GM12878 (cell line): ENCODE data around the gene ERAL1. TPM values are rescaled to one million over a fixed set of nuclear protein-coding genes. Genes with fewer than 3 reads are reported as not detected.
A peak's percentile ranks its signal among the peaks of the same experiment; 100 is the strongest.

Experiments
- ATAC-seq: fragments of 200-7000 bp; cut with Tn5 transposase; 3 replicates; pipeline ENCODE4 v1.9.1; 2020; ENCODE audit warnings: mild to moderate bottlenecking, moderate library complexity
- BruUV-seq: library from RNA; stranded (reverse); fragments of 400-500 nt; replicated peaks from 2 replicates; lab custom pipeline; 2021; lab: Mats Ljungman, UMichigan
- CTCF ChIA-PET: fragments of 300-600 bp; sonication (Branson Sonifier 250); formaldehyde crosslinking; extraction: SDS; loops from one replicate; lab custom pipeline; 2021; ENCODE audit warnings: inconsistent platforms; lab: Yijun Ruan, JAX
- POLR2A ChIA-PET: fragments of 350-600 bp; formaldehyde crosslinking; extraction: SDS; loops from one replicate; lab custom pipeline; 2021; ENCODE audit warnings: inconsistent platforms; lab: Charles Lee
- RAD21 ChIA-PET: fragments of 300-600 bp; sonication (Branson Sonifier 250); formaldehyde crosslinking; loops from one replicate; lab custom pipeline; 2023; ENCODE audit warnings: antibody characterized with exemption; ENCODE audit not compliant: unreplicated experiment; lab: Charles Lee
- SMC1A ChIA-PET: fragments of 300-600 bp; sonication (Branson Sonifier 250); formaldehyde crosslinking; loops from one replicate; lab custom pipeline; 2023; ENCODE audit not compliant: unreplicated experiment, uncharacterized antibody; lab: Charles Lee
- DNase-seq: peaks from one replicate; pipeline ENCODE4 v3.0.0-alpha.2; 2011; ENCODE audit warnings: low read depth, low spot score
- FAIRE-seq: peaks from 3 replicates; lab custom pipeline; 2011; peaks lifted over from hg19 to GRCh38; lab: Jason Lieb, UNC
- H2AFZ ChIP-seq: 2 replicates; pipeline ENCODE4 v1.6.0; 2011; ENCODE audit warnings: low read depth, low read length, control low read depth; ENCODE audit not compliant: control insufficient read depth
- H3K27ac ChIP-seq: 2 replicates; pipeline ENCODE4 v1.5.1; 2011; ENCODE audit warnings: control low read depth; ENCODE audit not compliant: control insufficient read depth, insufficient read depth
- H3K27me3 ChIP-seq, 2 experiments: replicated peaks in 1 of 2; 2 replicates each; pipeline versions ENCODE4 v1.6.0 to v1.6.1; 2011; ENCODE audit warnings: low read length in 1 of 2; ENCODE audit not compliant: control insufficient read depth in 2 of 2, insufficient read depth in 2 of 2
- H3K36me3 ChIP-seq, 2 experiments: 2 replicates each; pipeline ENCODE4 v1.5.1; 2011; ENCODE audit warnings: low read length in 1 of 2; ENCODE audit not compliant: control insufficient read depth in 2 of 2, insufficient read depth in 2 of 2
- H3K4me1 ChIP-seq: 2 replicates; pipeline ENCODE4 v1.6.1; 2011; ENCODE audit warnings: mild to moderate bottlenecking, low read length, moderate library complexity, mixed read lengths; ENCODE audit not compliant: control insufficient read depth, insufficient read depth
- H3K4me2 ChIP-seq: 2 replicates; pipeline ENCODE4 v1.6.0; 2011; ENCODE audit warnings: control low read depth; ENCODE audit not compliant: control insufficient read depth, insufficient read depth
- H3K4me3 ChIP-seq: fragments of 200-600 bp; sonication (generic); 2 replicates; pipeline ENCODE4 v1.5.1; 2016
- H3K79me2 ChIP-seq: 2 replicates; pipeline ENCODE4 v1.6.0; 2011; ENCODE audit warnings: low read length; ENCODE audit not compliant: control insufficient read depth, insufficient read depth
- H3K9ac ChIP-seq: 2 replicates; pipeline ENCODE4 v1.8.0; 2011; ENCODE audit warnings: low read length, control low read depth, mixed read lengths; ENCODE audit not compliant: control insufficient read depth, insufficient read depth
- H3K9me3 ChIP-seq: replicated peaks from 3 replicates; pipeline ENCODE4 v1.5.1; 2011; ENCODE audit warnings: mild to moderate bottlenecking, low read length; ENCODE audit not compliant: control insufficient read depth, insufficient read depth
- H4K20me1 ChIP-seq: 2 replicates; pipeline ENCODE4 v1.6.0; 2011; ENCODE audit not compliant: control insufficient read depth, insufficient read depth
- GATAD2B ChIP-seq: fragments of 450-650 bp; conservative IDR thresholded peaks from 2 replicates; pipeline ENCODE4 v1.6.1; 2017; ENCODE audit warnings: low read depth, mild to moderate bottlenecking, moderate library complexity
- MEF2A ChIP-seq: IDR thresholded peaks from 2 replicates; pipeline ENCODE4 v1.6.1; 2011; ENCODE audit warnings: low read depth, mild to moderate bottlenecking, low read length, moderate library complexity; ENCODE audit not compliant: insufficient read depth
- NRF1 ChIP-seq: conservative IDR thresholded peaks from 2 replicates; pipeline ENCODE4 v1.6.1; 2011; ENCODE audit warnings: mild to moderate bottlenecking, low read depth, low read length, improper control_type of control experiment
- RBBP5 ChIP-seq: fragments of 200-600 bp; sonication (generic); conservative IDR thresholded peaks from 2 replicates; pipeline ENCODE4 v1.6.1; 2016
- WGBS: methylation state at CpG from one replicate; pipeline ENCODE4 v1.1.6; 2016; ENCODE audit warnings: low lambda C conversion rate; ENCODE audit not compliant: insufficient replicate concordance, insufficient coverage; ENCODE audit errors: missing lambda C conversion rate; 5-methylcytosine and 5-hydroxymethylcytosine counted together
- in situ Hi-C: fragments of 300-500 bp; cut with MboI; formaldehyde crosslinking; loops from 9 replicates; pipeline ENCODE4 v1.14.3; 2018; ENCODE audit warnings: mixed read lengths
- intact Hi-C: fragments of 100-400 bp; cut with micrococcal nuclease; formaldehyde crosslinking; loops from one replicate; pipeline ENCODE4 v1.14.2; 2022; ENCODE audit not compliant: unreplicated experiment
- polyA plus RNA-seq, 11 experiments: library from polyadenylated mRNA; depleted of rRNA in 4 of 11; unstranded in 6 of 11; stranded (reverse) in 5 of 11; fragments of >200 nt; fragmentation: Nextera tagmentation in 4 of 11; fragmentation: Illumina TruSeq in 1 of 11; extraction: Ambion mirVana in 4 of 11; extraction: Trizol in 1 of 11; gene quantifications; 1 replicate in 1 of 11; 2 replicates in 10 of 11; pipeline versions ENCODE4 v1.2.1 to v1.2.3, GENCODE V29; 2011 to 2016; ENCODE audit warnings: inconsistent platforms in 2 of 11, missing spikeins in 2 of 11, low read depth in 1 of 11
- total RNA-seq, 4 experiments: library from RNA; depleted of rRNA in 3 of 4; stranded (reverse); fragments of >200 nt in 3 of 4; fragmentation: Illumina TruSeq in 1 of 4; extraction: Trizol in 1 of 4; gene quantifications; 2 replicates each; pipeline versions ENCODE4 v1.2.1 to v1.2.3, GENCODE V29; 2013 to 2021
- TF ChIP-seq, protein P1 (sequence below): IDR thresholded peaks from 2 replicates; pipeline ENCODE4 v1.6.1; 2012; ENCODE audit warnings: low read depth, low read length, improper control_type of control experiment
- TF ChIP-seq, protein P2 (sequence below): fragments of 450-650 bp; IDR thresholded peaks from 2 replicates; pipeline ENCODE4 v1.6.1; 2017; ENCODE audit warnings: mild to moderate bottlenecking, low read depth, inconsistent platforms; ENCODE audit not compliant: poor library complexity, severe bottlenecking

Gene ERAL1
- total and polyA plus RNA-seq, 10 of the 15 experiments (the other 5 are each of a cell fraction or from before 2014, with no cell fraction given) = 27.7 to 175 (median 104) TPM

DNA sequence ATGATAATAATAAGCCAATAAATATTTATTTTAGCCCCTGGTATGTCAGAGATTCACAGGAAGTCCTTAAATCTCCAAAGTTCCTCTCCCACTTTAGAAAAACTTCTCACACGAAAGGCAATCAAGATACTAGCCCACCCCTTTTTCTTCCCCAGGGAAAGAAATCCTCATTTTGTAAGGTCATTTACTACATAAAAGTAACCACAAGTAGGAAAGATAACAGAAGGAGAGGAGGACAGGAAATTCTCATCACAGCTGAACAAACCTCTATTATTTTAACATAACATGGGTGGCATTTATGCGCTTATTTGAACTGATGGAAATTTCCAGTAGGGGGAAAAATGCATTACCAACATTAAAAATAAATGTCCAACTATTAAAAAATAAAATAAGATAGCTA, 15.6 kb upstream of the ERAL1 start:
- DNase-seq (no peak), FAIRE-seq (no peak), ATAC-seq (no peak)
- Histone ChIP-seq H3K79me2 (peaks cover 28% of the 10 kb centered on the region), H3K27me3 (no peaks in the 10 kb centered on the region), H3K4me3 (no peak overlapping the region), H3K27ac (no peak overlapping the region), H2AFZ (no peak overlapping the region), H3K9ac (no peak overlapping the region), H3K4me1 (no peaks in the 10 kb centered on the region), H3K36me3 (no peaks in the 10 kb centered on the region; a peak in 1 of 4 replicates), H3K4me2 (0 out of 2 replicates have a peak overlapping the region, but pooled peaks have one; percentile 3), H3K9me3 (no peaks in the 10 kb centered on the region), H4K20me1 (no peaks in the 10 kb centered on the region)
- BruUV-seq = no TSS peak
- CTCF ChIA-PET = interaction anchor here (1.6 to 5.7 kb wide), 4 partner anchors 10 to 77 kb away, joined by 4 to 49 read pairs (median 4); no protein-coding TSS in a partner anchor
- POLR2A ChIA-PET = interaction anchor here (0.6 to 1.5 kb wide), 2 partner anchors 8 to 10 kb away, joined by 3 to 4 read pairs; no protein-coding TSS in a partner anchor
- RAD21 ChIA-PET = interaction anchor here (1.1 kb wide), 1 partner anchor 76 kb away, joined by 5 read pairs; no protein-coding TSS in a partner anchor
- SMC1A ChIA-PET = no interaction called here
- TF ChIP-seq, protein P1, sequence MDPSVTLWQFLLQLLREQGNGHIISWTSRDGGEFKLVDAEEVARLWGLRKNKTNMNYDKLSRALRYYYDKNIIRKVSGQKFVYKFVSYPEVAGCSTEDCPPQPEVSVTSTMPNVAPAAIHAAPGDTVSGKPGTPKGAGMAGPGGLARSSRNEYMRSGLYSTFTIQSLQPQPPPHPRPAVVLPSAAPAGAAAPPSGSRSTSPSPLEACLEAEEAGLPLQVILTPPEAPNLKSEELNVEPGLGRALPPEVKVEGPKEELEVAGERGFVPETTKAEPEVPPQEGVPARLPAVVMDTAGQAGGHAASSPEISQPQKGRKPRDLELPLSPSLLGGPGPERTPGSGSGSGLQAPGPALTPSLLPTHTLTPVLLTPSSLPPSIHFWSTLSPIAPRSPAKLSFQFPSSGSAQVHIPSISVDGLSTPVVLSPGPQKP = no peak
- TF ChIP-seq MEF2A = no peak
- TF ChIP-seq GATAD2B = no peak
- no peak for TF ChIP-seq RBBP5
- no peak for TF ChIP-seq NRF1
- TF ChIP-seq, protein P2, sequence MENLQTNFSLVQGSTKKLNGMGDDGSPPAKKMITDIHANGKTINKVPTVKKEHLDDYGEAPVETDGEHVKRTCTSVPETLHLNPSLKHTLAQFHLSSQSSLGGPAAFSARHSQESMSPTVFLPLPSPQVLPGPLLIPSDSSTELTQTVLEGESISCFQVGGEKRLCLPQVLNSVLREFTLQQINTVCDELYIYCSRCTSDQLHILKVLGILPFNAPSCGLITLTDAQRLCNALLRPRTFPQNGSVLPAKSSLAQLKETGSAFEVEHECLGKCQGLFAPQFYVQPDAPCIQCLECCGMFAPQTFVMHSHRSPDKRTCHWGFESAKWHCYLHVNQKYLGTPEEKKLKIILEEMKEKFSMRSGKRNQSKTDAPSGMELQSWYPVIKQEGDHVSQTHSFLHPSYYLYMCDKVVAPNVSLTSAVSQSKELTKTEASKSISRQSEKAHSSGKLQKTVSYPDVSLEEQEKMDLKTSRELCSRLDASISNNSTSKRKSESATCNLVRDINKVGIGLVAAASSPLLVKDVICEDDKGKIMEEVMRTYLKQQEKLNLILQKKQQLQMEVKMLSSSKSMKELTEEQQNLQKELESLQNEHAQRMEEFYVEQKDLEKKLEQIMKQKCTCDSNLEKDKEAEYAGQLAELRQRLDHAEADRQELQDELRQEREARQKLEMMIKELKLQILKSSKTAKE = no peak
- intact Hi-C loops = loop anchor here (10.0 kb wide), 1 partner anchor 54 kb away; no protein-coding TSS in a partner anchor
- 95% methylated on average over 2 of the region's 2 CpGs for WGBS
- in situ Hi-C loops = no loop called here
